Ovary (tissue), 9 donors: Measurements from ENCODE around the gene NR2F1-AS1. TPM values are rescaled to one million over a fixed set of nuclear protein-coding genes. Genes with fewer than 3 reads are reported as not detected.

ENCODE experiments used
- DNase-seq, 5 donors: peaks; one replicate each; pipeline ENCODE4 v3.0.0-alpha.2; 2019 to 2020
- H3K27ac ChIP-seq, 2 donors: fragments of 200-600 bp; one replicate each; pipeline versions ENCODE4 v1.5.1 to v1.8.0; 2019 to 2022
- H3K27me3 ChIP-seq: fragments of 200-600 bp; one replicate; pipeline ENCODE4 v1.8.0; 2022
- H3K36me3 ChIP-seq: fragments of 200-600 bp; sonication (generic); one replicate; pipeline ENCODE4 v1.5.1; 2019
- H3K4me1 ChIP-seq: one replicate; pipeline ENCODE4 v1.8.1; 2013; ENCODE audit warnings: mild to moderate bottlenecking, moderate library complexity; ENCODE audit not compliant: insufficient read depth
- H3K4me3 ChIP-seq: fragments of 200-600 bp; sonication (generic); one replicate; pipeline ENCODE4 v1.5.1; 2017
- H3K9me3 ChIP-seq, 2 donors: fragments of 200-600 bp in 1 of 2; sonication (generic) in 1 of 2; one replicate each; pipeline versions ENCODE4 v1.5.1 to v1.8.1; 2013 to 2019; ENCODE audit warnings: mild to moderate bottlenecking in 1 of 2, moderate library complexity in 1 of 2
- CTCF ChIP-seq, 3 donors: fragments of 450-650 bp in 2 of 3; fragments of 200-600 bp in 1 of 3; IDR thresholded peaks; one replicate each; pipeline versions ENCODE4 v1.5.1 to v1.8.0; 2016 to 2022; ENCODE audit warnings: antibody characterized with exemption in 3 of 3, mild to moderate bottlenecking in 1 of 3
- EP300 ChIP-seq: sonication (generic); formaldehyde crosslinking; IDR thresholded peaks from one replicate; pipeline ENCODE4 v1.6.1; 2017; ENCODE audit warnings: antibody characterized with exemption
- POLR2A ChIP-seq: fragments of 450-650 bp; IDR thresholded peaks from one replicate; pipeline ENCODE4 v1.6.1; 2017; ENCODE audit warnings: antibody characterized with exemption, mild to moderate bottlenecking, moderate library complexity
- WGBS, 3 donors: extraction: QIAGEN DNeasy Blood & Tissue Kit in 1 of 3; methylation state at CpG; one replicate each; pipeline versions ENCODE4 v1.1.5 to v1.1.7; 2013 to 2017; 5-methylcytosine and 5-hydroxymethylcytosine counted together
- intact Hi-C, 4 donors: fragments of 100-400 bp; cut with DNase I; formaldehyde crosslinking; loops; one replicate each; pipeline versions ENCODE4 v1.11.0 to v1.15.1; 2022 to 2023
- polyA plus RNA-seq, 2 donors: library from polyadenylated mRNA; stranded (reverse); fragments of 200-250 nt in 1 of 2; fragments of 350-450 nt in 1 of 2; fragmentation: Illumina TruSeq in 1 of 2; extraction: RNeasy Lipid Tissue Mini Kit (QIAGEN cat#74804) in 1 of 2; gene quantifications; one replicate each; pipeline ENCODE4 v1.2.3, GENCODE V29; 2013 to 2014
- total RNA-seq, 7 donors: library from RNA; depleted of rRNA in 2 of 7; stranded (reverse); fragments of >200 nt in 2 of 7; fragmentation: NEBNext Ultra II Directional in 3 of 7; extraction: Animal tissue kit (Norgen Biotek cat#: 25700) in 3 of 7; gene quantifications; one replicate each; pipeline versions ENCODE4 v1.1.0 to v1.2.4, GENCODE V29; 2016 to 2023
- donor health status: DM: no; HTN: no; CAD: no; lungs with moderate emphysema.
- donor health status: DM: no; HTN: no; CAD: no.
- donor health status: Bipolar disorder and iron deficiency.
- donor health status: DM: yes; HTN: yes; CAD: no.
- donor health status: DM: no; HTN: no; CAD: no.
- donor health status: DM: yes; HTN: yes; CAD: no.

Gene NR2F1-AS1
- total and polyA plus RNA-seq, 9 donors = 20.7 to 45.7 (median 25.0) TPM

GRCh38 chr5:93430118-93430517, 150.9 kb downstream of the NR2F1-AS1 start:
- intact Hi-C loops = no loop called here
- WGBS, 3 donors = 82 to 94% (median 93%) methylated on average over 8 of the region's 8 CpGs
- Histone ChIP-seq H3K4me1 (peaks cover 2% of the 10 kb centered on the region), H3K36me3 (no peaks in the 10 kb centered on the region), H3K27me3 (no peaks in the 10 kb centered on the region), H3K4me3 (no peak overlapping the region), H3K27ac (no peak overlapping the region), H3K9me3 (no peaks in the 10 kb centered on the region)
- no peak for DNase-seq
- no peak for TF ChIP-seq EP300

- Histone ChIP-seq H3K36me3 (no peaks in the 10 kb centered on the region), H3K27ac (no peak overlapping the region), H3K27me3 (no peaks in the 10 kb centered on the region), H3K9me3 (no peaks in the 10 kb centered on the region), H3K4me3 (no peak overlapping the region), H3K4me1 (peaks cover 2% of the 10 kb centered on the region)
- 91 to 95% (median 92%) methylated on average over 1 of the region's 1 CpG for WGBS, 3 donors
- no peak for DNase-seq
- TF ChIP-seq POLR2A = no peak
- no peak for TF ChIP-seq EP300
- no peak for TF ChIP-seq CTCF (IDR thresholded peaks at IDR 0.05)
- intact Hi-C loops = no loop called here
Measured at GRCh38 chr5:93428868-93429267, 152.2 kb downstream of the NR2F1-AS1 start.

- H3K9me3 ChIP-seq = no peaks in the 10 kb centered on the region
Measured at GRCh38 chr5:93427316-93427715, 153.7 kb downstream of the NR2F1-AS1 start.

GRCh38 chr5:93425096-93425495, 155.9 kb downstream of the NR2F1-AS1 start:
- no peak for DNase-seq
- no peaks in the 10 kb centered on the region for H3K27me3 ChIP-seq
- H3K4me3 ChIP-seq = no peak overlapping the region
- H3K4me1 ChIP-seq = peaks cover 2% of the 10 kb centered on the region
- no peaks in the 10 kb centered on the region for H3K9me3 ChIP-seq
- TF ChIP-seq CTCF (IDR thresholded peaks at IDR 0.05) (no peak), POLR2A (no peak), EP300 (no peak)
- intact Hi-C loops = no loop called here
- no peaks in the 10 kb centered on the region for H3K36me3 ChIP-seq
- WGBS, 3 donors = 81 to 91% (median 91%) methylated on average over 6 of the region's 6 CpGs
- H3K27ac ChIP-seq = no peak overlapping the region

More at GRCh38 chr5:93427316-93427715, 153.7 kb downstream of the NR2F1-AS1 start:
- intact Hi-C loops = no loop called here
- H3K4me3 ChIP-seq = no peak overlapping the region
- no peaks in the 10 kb centered on the region for H3K36me3 ChIP-seq
- peaks cover 2% of the 10 kb centered on the region for H3K4me1 ChIP-seq
- H3K27ac ChIP-seq = no peak overlapping the region
- DNase-seq = no peak
- 81 to 87% (median 86%) methylated on average over 1 of the region's 1 CpG for WGBS, 3 donors
- no peaks in the 10 kb centered on the region for H3K27me3 ChIP-seq
- TF ChIP-seq CTCF (IDR thresholded peaks at IDR 0.05) (no peak), POLR2A (no peak), EP300 (no peak)

- intact Hi-C loops = no loop called here
- H3K36me3 ChIP-seq = no peaks in the 10 kb centered on the region
- no peaks in the 10 kb centered on the region for H3K9me3 ChIP-seq
- WGBS, 3 donors = 82 to 92% (median 86%) methylated on average over 3 of the region's 3 CpGs
- no peaks in the 10 kb centered on the region for H3K27me3 ChIP-seq
- TF ChIP-seq POLR2A = no peak
- TF ChIP-seq CTCF (IDR thresholded peaks at IDR 0.05) = no peak
- no peak for TF ChIP-seq EP300
- H3K4me1 ChIP-seq = peaks cover 4% of the 10 kb centered on the region
- no peak overlapping the region for H3K4me3 ChIP-seq
- no peak for DNase-seq
- peak overlapping the region in 1 of 2 donors; percentile 10 for H3K27ac ChIP-seq
Measured at GRCh38 chr5:93423300-93423699, 157.7 kb downstream of the NR2F1-AS1 start.
